Measurements from ENCODE around the gene TUBB.

TUBB gene

DNA sequence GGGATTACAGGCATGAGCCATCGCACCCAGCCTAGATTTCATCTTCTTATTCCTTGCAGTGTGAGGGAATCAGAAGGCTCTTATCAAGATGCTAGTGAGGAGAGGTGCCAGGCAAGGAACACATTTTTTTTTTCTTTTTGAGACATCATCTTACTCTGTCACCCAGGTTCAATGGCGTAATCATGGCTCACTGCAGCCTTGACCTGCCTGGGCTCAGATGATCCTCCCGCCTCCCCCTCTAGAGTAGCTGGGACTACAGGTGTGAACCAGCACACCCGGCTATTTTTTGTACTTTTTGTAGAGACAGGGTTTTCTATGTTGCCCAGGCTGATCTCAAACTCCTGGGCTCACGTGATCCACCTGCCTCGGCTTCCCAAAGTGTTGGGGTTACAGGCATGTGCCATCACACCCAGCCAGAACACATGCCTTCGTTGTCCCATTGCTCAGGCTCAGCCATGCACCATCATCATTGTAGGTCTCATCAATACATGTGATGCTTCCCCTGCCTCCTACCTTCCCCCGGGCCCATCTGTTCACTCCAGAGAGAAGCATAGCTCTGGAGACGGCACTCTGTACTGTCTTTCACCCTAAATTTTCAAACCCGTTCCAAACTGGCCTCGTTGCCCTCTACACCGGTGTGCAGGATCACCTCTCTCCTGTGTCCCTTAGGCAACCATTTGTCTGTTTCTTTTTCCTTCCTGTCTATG lies 12.2 kb downstream of the TUBB start:
- no peak overlapping the region for H3K4me3 ChIP-seq (ENCODE audit: low read depth, low read length)
- TF ChIP-seq POLR2A (IDR thresholded peaks at IDR 0.05; ENCODE audit: extremely low read depth, insufficient read length) (no peak), MYC (IDR thresholded peaks at IDR 0.05; ENCODE audit: low read depth, low read length) (no peak)
- TF ChIP-seq, protein P1, sequence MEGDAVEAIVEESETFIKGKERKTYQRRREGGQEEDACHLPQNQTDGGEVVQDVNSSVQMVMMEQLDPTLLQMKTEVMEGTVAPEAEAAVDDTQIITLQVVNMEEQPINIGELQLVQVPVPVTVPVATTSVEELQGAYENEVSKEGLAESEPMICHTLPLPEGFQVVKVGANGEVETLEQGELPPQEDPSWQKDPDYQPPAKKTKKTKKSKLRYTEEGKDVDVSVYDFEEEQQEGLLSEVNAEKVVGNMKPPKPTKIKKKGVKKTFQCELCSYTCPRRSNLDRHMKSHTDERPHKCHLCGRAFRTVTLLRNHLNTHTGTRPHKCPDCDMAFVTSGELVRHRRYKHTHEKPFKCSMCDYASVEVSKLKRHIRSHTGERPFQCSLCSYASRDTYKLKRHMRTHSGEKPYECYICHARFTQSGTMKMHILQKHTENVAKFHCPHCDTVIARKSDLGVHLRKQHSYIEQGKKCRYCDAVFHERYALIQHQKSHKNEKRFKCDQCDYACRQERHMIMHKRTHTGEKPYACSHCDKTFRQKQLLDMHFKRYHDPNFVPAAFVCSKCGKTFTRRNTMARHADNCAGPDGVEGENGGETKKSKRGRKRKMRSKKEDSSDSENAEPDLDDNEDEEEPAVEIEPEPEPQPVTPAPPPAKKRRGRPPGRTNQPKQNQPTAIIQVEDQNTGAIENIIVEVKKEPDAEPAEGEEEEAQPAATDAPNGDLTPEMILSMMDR (IDR thresholded peaks at IDR 0.05; ENCODE audit: low read depth, low read length): no peak
- TF ChIP-seq, protein P2, sequence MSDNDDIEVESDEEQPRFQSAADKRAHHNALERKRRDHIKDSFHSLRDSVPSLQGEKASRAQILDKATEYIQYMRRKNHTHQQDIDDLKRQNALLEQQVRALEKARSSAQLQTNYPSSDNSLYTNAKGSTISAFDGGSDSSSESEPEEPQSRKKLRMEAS (IDR thresholded peaks at IDR 0.05; ENCODE audit: low read depth, low read length): no peak
- DNase-seq (ENCODE audit: low read depth): no peak

DNA sequence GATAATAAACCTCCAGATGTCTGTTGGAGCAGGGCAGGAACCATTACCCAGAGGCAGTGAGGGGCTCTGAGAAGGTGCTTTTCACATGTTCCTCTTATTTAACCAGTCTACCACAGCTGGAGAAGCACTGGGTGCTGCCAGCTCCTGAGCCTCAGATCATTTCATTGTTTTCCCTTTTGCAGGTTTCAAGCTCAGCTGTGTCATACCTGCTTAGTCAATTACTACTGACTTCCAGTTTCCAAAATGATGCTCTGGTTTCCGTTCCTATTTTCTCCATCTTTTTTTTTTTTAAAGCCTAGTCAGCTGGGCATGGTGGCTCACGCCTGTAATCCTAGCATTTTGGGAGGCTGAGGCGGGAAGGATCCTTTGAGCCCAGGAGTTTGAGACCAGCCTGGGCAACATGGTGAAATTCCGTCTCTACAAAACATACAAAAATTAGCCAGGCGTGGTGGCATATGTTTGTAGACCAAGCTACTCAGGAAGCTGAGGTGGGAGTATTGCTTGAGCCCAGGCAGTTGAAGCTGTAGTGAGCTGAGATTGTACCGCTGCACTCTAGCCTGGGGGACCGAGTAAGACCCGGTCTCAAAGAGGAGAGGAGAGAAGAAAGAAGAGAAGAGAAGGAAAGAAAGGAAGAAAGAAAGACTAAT lies 15.6 kb downstream of the TUBB start:
- TF ChIP-seq, protein P1 (IDR thresholded peaks at IDR 0.05; ENCODE audit: low read depth, low read length): no peak
- TF ChIP-seq POLR2A (IDR thresholded peaks at IDR 0.05; ENCODE audit: extremely low read depth, insufficient read length): no peak
- TF ChIP-seq, protein P2 (IDR thresholded peaks at IDR 0.05; ENCODE audit: low read depth, low read length): no peak
- no peak for TF ChIP-seq MYC (IDR thresholded peaks at IDR 0.05; ENCODE audit: low read depth, low read length)
- H3K4me3 ChIP-seq (ENCODE audit: low read depth, low read length): no peak overlapping the region
- DNase-seq (ENCODE audit: low read depth): no peak

DNA sequence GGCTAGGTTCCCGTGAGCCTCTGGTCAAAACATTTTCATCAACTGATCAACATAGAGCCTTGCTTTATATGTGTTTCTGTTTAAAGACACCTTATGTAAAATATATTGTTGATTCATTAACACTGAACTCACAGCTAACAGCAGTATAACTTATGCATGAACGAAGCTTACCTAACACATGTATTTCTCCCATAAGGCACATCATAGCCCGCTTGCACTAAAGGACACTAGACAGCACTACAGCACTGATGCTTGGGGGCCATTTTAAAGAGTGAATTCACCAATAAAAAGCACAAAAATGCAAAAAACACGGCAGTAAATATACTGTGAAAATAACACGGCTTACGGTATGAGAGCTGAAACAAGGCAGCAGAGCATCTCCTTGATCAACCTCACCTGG lies 18.4 kb downstream of the TUBB start:
- TF ChIP-seq POLR2A (IDR thresholded peaks at IDR 0.05; ENCODE audit: extremely low read depth, insufficient read length) (no peak), MYC (IDR thresholded peaks at IDR 0.05; ENCODE audit: low read depth, low read length) (no peak)
- TF ChIP-seq, protein P2 (IDR thresholded peaks at IDR 0.05; ENCODE audit: low read depth, low read length): no peak
- TF ChIP-seq, protein P1 (IDR thresholded peaks at IDR 0.05; ENCODE audit: low read depth, low read length): no peak
- no peak for DNase-seq (ENCODE audit: low read depth)
- no peak overlapping the region for H3K4me3 ChIP-seq (ENCODE audit: low read depth, low read length)

DNA sequence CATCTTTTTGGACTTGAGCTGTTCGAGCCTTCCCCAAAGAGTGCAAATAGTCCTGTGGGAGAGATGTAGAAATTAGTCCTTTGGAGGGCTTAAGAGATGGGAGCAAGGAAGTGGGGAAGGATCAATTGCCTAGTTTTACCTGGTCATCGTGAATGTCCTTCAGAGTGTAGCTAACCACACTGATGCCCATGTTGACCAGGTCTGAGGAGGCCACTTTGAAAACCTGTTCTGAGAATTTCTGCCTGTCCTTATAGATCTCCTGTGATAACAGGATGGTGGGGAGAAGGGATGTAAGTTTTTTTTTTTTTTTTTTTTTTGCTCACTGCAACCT lies 20.4 kb downstream of the TUBB start:
- TF ChIP-seq MYC (IDR thresholded peaks at IDR 0.05; ENCODE audit: low read depth, low read length) (no peak), POLR2A (IDR thresholded peaks at IDR 0.05; ENCODE audit: extremely low read depth, insufficient read length) (no peak)
- TF ChIP-seq, protein P2 (IDR thresholded peaks at IDR 0.05; ENCODE audit: low read depth, low read length): no peak
- TF ChIP-seq, protein P1 (IDR thresholded peaks at IDR 0.05; ENCODE audit: low read depth, low read length): no peak
- no peak for DNase-seq (ENCODE audit: low read depth)
- no peak overlapping the region for H3K4me3 ChIP-seq (ENCODE audit: low read depth, low read length)

DNA sequence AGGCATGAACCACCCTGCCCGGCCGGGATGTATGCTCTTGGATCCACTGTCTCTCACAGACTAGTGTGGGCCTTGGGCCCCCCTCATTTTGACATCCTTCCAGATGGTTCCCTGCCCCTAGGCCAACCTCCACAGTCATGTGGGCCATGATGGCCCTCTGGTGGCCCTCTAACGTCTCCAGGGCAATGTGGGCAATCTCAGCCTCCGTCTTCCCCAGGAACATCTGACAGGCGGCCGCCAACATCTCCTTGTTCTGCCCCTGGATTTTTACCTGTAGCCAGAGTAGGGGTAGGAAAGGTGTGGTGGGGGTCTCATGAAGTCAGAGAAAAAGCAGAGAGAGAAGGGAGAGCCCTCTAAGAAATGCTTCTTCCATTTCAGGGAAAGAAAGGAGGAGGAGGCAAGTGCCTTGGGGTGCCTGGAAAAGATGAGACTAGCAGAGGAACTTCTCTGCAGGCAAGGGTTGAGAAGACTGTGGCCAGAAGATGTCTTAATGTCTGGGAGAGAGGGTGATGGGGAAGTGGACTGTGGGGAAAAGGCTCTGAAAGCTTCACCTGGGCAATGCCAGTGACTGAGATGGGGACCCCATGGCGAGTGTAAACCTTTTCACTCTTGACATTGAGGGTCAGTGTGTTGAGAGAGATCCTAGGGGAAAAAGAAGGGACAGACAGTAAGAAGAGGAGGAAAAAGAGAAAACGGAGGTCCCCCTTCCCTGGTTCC lies 21.1 kb downstream of the TUBB start:
- no peak for DNase-seq (ENCODE audit: low read depth)
- no peak for TF ChIP-seq POLR2A (IDR thresholded peaks at IDR 0.05; ENCODE audit: extremely low read depth, insufficient read length)
- TF ChIP-seq, protein P1 (IDR thresholded peaks at IDR 0.05; ENCODE audit: low read depth, low read length): no peak
- no peak for TF ChIP-seq MYC (IDR thresholded peaks at IDR 0.05; ENCODE audit: low read depth, low read length)
- H3K4me3 ChIP-seq (ENCODE audit: low read depth, low read length): peak overlapping the region; percentile 86
